ENCODE data around the gene CTU1. TPM values are rescaled to one million over a fixed set of nuclear protein-coding genes. Genes with fewer than 3 reads are reported as not detected.

The CTU1 gene
- total RNA-seq, 1 donor from 2014 or later: 19.3 TPM

GRCh38 chr19:51107406-51108065 lies 673 bp downstream of the CTU1 start:
- DNase-seq (ENCODE audit: extremely low read depth, low read depth, low spot score): no peak

- no peak for DNase-seq (ENCODE audit: extremely low read depth, low read depth, low spot score)
These were observed 4.3 kb downstream of the CTU1 start for GRCh38 chr19:51103926-51104341.

- DNase-seq (ENCODE audit: extremely low read depth, low read depth, low spot score): no peak
These were observed 5.2 kb downstream of the CTU1 start for GRCh38 chr19:51102991-51103390.

- no peak for DNase-seq (ENCODE audit: extremely low read depth, low read depth, low spot score)
These were observed 6.9 kb downstream of the CTU1 start for GRCh38 chr19:51101171-51101865.

GRCh38 chr19:51100601-51101000 lies 7.6 kb downstream of the CTU1 start:
- DNase-seq (ENCODE audit: extremely low read depth, low read depth, low spot score): no peak

- no peak for DNase-seq (ENCODE audit: extremely low read depth, low read depth, low spot score)
These were observed 9.2 kb downstream of the CTU1 start for GRCh38 chr19:51099047-51099382.

- DNase-seq (ENCODE audit: extremely low read depth, low read depth, low spot score): no peak
These were observed 9.7 kb downstream of the CTU1 start for GRCh38 chr19:51098365-51099046.

- DNase-seq (ENCODE audit: extremely low read depth, low read depth, low spot score): no peak
These were observed 10.4 kb downstream of the CTU1 start for GRCh38 chr19:51097796-51098195.

- no peak for DNase-seq (ENCODE audit: extremely low read depth, low read depth, low spot score)
These were observed 11.0 kb downstream of the CTU1 start for GRCh38 chr19:51097166-51097738.

- no peak for DNase-seq (ENCODE audit: extremely low read depth, low read depth, low spot score)
These were observed 11.6 kb downstream of the CTU1 start for GRCh38 chr19:51096473-51097165.

GRCh38 chr19:51094696-51095279 lies 13.4 kb downstream of the CTU1 start:
- DNase-seq (ENCODE audit: extremely low read depth, low read depth, low spot score): no peak

- DNase-seq (ENCODE audit: extremely low read depth, low read depth, low spot score): no peak
These were observed 14.5 kb downstream of the CTU1 start for GRCh38 chr19:51093510-51094345.

- DNase-seq (ENCODE audit: extremely low read depth, low read depth, low spot score): no peak
These were observed 15.1 kb downstream of the CTU1 start for GRCh38 chr19:51093101-51093500.

GRCh38 chr19:51091895-51092873 lies 16.0 kb downstream of the CTU1 start:
- DNase-seq (ENCODE audit: extremely low read depth, low read depth, low spot score): no peak

- DNase-seq (ENCODE audit: extremely low read depth, low read depth, low spot score): no peak
These were observed 17.1 kb downstream of the CTU1 start for GRCh38 chr19:51091126-51091525.

- DNase-seq (ENCODE audit: extremely low read depth, low read depth, low spot score): no peak
These were observed 17.7 kb downstream of the CTU1 start for GRCh38 chr19:51090471-51090870.

GRCh38 chr19:51089786-51090185 lies 18.4 kb downstream of the CTU1 start:
- DNase-seq (ENCODE audit: extremely low read depth, low read depth, low spot score): no peak

- DNase-seq (ENCODE audit: extremely low read depth, low read depth, low spot score): no peak
These were observed 21.9 kb downstream of the CTU1 start for GRCh38 chr19:51086153-51086850.
